Measurements from ENCODE around the gene GAS2L2.

GAS2L2 gene

DNA sequence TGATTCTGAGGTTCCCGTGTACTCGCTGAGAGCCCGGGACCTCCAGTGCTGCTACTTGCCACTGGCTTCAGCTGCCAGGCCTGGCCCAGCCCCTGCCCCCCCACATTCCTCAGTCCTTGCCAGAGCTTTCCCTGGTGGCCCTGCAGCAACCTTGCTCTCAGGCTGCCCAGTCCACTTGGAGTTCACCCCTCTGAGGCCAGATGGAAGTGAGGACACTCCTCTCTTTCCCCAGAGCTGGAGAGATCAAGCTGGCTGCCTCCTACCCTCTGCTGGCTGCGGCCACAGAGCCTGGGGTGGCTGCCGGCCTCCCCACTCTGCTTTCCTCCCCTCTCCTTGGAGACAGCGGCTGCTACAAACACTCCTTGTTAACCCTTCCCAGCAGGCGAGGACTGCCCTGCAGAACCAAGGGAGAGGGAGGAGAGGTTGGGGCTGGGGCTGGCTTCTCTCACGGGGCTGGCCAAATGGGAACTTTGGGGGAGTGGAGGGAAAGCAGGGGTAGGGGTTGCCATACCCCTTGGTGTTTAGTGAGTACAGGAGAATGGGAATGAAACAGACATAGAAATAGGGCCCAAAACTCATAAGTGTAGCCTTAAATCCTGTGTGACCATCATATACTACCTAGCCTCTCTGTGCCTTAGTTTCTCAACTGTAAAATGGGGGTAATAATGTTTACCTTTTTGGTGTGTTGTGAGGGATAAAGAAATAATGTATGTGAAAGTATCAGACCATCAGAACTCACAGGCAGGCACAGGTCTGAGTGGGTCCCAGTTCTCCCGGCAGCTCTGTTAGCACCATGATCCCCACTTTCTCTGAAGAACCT, at the start of gene GAS2L2:
Gene GAS2L2 (minus strand): TSS at position 295 of the 820 bp plus-strand sequence. CDS start 389 bp downstream, outside the sequence.
- DNase-seq, result no peak

DNA sequence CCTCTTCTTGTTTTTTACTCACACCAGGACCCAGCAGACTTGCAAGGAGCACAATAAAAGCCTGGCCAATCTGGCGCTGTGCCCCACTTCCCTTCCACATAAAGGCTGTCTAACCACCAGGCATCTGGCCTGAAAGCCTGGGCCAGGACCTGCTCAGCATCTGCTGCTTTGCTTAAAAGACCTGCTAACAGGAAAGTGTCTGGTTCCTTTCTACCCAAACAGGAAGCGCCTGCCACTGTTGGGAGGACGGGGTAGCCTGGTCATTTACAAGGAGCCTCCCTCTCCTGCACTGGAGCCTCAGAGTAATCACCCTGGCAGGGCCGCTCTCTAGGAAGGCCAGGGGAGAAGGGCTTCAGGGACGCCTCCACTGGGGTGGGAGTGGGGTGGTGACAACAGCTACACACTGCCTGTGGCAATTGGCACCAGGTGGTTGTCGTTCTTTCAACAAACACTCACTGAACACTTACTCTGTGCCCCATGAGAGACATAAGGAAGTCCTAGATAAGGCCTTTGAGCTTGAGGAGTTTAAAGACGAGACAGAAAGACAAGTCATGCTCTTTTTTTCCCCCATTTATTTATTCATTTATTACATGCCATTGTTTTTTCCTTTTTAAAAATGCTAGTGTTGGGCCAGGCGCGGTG, 48.7 kb upstream of the GAS2L2 start:
- peak; percentile 25 for DNase-seq

DNA sequence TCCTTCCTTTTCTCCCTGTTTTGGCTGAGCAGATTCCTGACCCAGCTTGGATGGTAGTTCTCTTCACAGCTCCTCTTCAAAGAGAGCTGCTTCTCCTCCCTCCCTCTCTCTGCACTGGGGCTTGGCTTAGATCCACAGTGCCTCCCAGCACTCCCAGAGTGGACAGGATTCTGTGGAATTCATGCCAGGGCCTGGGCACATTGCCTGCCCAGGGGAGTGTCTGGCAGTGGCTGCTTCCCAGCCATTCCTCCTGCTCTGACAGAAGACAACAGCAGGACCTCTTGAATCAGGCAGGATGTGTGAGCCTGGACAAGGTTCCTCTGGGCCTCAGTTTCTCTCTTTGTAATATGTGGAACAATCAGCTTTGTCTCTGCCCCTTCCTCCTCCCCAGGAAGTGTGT, 46.9 kb upstream of the GAS2L2 start:
- no peak for DNase-seq

DNA sequence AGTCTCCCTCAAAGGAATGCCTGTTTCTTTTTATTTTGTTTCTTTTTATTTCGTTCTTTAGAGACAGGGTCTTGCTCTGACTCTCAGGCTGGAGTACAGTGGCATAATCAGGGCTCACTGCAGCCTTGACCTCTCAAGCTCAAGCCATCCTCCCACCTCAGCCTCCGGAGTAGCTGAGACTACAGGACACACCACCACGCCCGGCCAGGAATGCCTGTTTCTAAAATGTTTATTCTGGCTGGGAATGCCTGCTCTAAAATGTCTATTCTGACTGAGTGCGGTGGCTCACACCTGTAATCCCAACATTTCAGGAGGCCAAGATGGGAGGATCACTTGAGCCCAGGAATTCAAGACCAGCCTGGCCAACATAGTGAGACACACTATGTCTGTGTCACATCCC, 44.9 kb upstream of the GAS2L2 start:
- DNase-seq, result no peak

- DNase-seq, result no peak
Measured at GRCh38 chr17:35797370-35797769, 44.3 kb upstream of the GAS2L2 start.

DNA sequence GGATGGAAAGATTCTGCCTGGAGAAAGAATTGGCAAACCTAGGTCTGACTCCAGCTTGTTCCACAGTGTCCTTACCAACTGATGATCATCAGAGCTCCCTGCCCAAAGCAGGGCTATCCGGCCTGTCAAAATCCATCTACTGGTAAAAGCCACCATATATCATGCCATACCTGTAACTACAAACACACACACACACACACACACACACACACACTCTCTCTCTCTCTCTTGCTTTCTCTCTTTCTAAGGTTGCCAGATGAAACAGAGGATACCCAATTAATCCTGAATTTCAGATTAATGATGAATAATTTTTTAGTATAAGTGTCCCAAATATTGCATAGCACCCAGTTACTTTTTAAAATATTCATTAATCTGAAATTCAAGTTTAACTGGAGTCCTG, 43.9 kb upstream of the GAS2L2 start:
- DNase-seq, result no peak

- no peak for DNase-seq
Measured at GRCh38 chr17:35795871-35796265, 42.8 kb upstream of the GAS2L2 start.

- DNase-seq, result peak; percentile 25
Measured at GRCh38 chr17:35795007-35795870, 42.2 kb upstream of the GAS2L2 start, which contains the start of gene MMP28. MMP28 (minus strand) TSS chr17:35795641; CDS start chr17:35795377, 264 bp downstream.

DNA sequence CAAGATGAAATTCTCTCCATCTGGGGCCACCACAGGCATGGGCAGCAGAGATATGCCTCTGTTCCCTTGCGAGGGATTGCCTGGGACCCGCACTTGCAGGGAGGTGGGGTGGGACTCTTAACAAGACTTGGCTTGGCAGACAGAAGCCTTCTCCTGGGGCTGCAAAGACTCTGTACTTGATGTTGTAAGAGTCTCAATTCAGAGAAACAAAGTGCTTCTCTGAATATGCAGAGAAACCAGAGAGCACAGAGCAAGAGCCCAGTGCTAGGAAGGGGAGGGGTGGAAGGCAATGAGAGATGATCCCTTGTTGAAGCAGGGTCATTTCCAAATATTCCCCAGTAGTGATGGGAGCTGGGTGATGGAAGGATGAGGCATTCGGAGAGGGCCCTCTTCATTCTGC, 40.2 kb upstream of the GAS2L2 start:
- DNase-seq, result no peak

- DNase-seq, result no peak
Measured at GRCh38 chr17:35791681-35792350, 38.8 kb upstream of the GAS2L2 start.

DNA sequence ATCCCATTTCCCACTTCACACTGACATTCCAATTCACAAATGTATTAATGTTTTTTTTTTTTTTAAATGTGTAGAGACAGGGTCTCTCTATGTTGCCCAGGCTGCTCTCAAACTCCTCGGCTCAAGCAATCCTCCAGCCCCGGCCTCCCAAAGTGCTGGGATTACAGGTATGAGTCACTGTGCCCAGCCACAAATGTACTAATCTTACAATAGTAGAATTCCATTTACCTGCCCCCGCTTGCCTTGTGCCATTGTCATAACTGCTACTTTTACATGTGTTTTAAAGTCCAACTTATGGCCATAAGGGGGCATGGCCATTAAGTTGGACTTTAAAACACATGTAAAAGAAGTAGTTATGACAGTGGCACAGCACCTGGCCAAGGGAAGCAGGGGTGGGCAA, 37.8 kb upstream of the GAS2L2 start:
- no peak for DNase-seq

- no peak for DNase-seq
Measured at GRCh38 chr17:35788477-35789368, 35.7 kb upstream of the GAS2L2 start.

DNA sequence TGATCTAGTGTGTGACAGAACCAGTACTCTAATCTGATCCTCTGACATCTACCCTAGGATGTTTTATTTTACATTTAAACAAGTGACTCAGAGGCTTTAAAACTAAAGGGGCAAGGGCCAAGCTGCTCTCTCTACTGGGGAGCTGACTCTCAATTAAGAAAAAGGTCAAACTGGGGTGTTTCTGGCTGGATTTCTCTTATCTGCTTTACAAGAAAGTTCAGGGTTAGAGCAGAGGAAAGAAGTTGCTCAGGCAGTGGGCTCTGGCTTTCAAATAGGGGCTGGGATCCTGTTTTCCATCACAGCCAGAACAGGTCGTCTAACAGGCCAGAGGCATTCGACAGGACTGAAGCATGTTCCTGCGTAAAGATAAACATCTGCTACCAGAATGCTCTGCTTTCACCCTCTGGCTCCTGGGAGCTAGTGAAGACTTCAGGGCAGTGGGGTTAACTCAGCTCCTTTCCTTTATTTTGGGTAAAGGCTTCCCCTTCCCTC, 33.9 kb upstream of the GAS2L2 start:
- no peak for DNase-seq

DNA sequence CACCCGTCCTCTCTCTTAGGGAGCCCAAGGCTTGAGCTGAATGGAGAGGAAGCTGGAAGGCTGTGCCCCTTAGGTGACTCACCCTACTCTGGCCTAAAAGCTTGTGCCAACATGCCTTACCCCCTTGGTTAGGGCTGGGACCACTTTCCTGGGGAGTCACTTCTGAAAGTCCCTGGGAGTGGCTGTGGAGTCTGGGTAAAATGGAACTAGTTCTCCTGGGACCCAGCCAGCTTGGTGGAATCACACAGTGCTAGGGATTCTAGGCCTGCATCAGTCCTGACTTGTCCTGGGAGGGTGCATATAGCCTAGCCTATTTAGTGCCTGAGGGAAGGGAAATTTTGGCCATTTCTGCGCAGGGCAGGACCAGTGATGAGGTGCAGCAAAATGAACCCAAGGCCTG, 31.9 kb upstream of the GAS2L2 start:
- no peak for DNase-seq

DNA sequence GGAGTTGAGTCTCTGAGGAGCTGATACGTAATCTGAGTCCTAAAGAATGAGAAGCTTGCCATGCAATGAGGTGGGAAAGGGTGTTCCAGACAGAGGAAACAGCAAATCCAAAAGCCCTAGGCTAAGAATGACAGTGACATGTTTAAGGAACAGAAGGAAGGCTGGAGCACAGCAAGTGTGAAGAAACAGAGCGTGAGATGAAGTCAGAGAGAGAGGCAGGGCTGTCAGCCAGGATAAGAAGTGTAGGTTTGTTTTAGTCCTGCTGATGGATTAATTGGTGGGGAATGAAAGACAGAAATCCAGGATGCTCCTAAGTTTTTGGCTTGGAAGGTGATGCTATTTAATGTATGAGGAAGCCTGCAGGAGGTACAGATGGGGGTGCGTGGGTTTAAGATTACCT, 27.9 kb upstream of the GAS2L2 start:
- no peak for DNase-seq

GRCh38 chr17:35778641-35779196, 25.7 kb upstream of the GAS2L2 start:
- DNase-seq, result no peak

DNA sequence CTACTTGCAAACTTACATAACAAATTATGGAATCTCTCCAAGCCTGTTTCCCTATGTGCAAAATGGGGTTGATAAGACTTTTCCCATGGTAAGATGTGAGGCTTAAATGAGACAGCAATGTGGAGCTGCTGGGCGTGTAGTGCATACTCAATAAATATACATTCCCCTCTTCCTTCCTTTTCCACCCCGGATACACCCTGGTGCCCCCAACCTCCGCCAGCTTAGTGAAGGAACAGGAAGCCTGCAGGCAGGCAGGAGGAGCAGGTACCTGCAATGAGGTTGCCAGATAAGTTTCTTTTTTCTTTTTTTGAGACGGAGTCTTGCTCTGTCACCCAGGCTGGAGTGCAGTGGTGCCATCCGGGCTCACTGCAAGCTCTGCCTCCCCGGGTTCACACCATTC, 22.5 kb upstream of the GAS2L2 start:
- no peak for DNase-seq

- no peak for DNase-seq
Measured at GRCh38 chr17:35775039-35775438, 22.0 kb upstream of the GAS2L2 start.

- no peak for DNase-seq
Measured at GRCh38 chr17:35774499-35774898, 21.5 kb upstream of the GAS2L2 start.

GRCh38 chr17:35773679-35774425, 20.8 kb upstream of the GAS2L2 start:
- no peak for DNase-seq

GRCh38 chr17:35773129-35773528, 20.1 kb upstream of the GAS2L2 start:
- DNase-seq, result no peak
